Right renal cortex interstitium (tissue), 3 donors: ENCODE results near the gene CD151. TPM values are rescaled to one million over a fixed set of nuclear protein-coding genes. Genes with fewer than 3 reads are reported as not detected.

ENCODE experiments used
- DNase-seq, 3 donors: peaks; one replicate each; pipeline ENCODE4 v3.0.0-alpha.2; 2013; ENCODE audit warnings: low read depth in 3 of 3, low spot score in 2 of 3
- polyA plus RNA-seq, 3 donors: library from polyadenylated mRNA; unstranded; fragments of 120-200 nt; gene quantifications; one replicate each; pipeline ENCODE4 v1.2.1, GENCODE V29; 2013; ENCODE audit not compliant: insufficient read length in 3 of 3

Gene CD151
- polyA plus RNA-seq, 3 donors, result 184 to 238 (median 188) TPM

- no peak for DNase-seq
Observed at GRCh38 chr11:813072-813455, 19.7 kb upstream of the CD151 start.

DNA sequence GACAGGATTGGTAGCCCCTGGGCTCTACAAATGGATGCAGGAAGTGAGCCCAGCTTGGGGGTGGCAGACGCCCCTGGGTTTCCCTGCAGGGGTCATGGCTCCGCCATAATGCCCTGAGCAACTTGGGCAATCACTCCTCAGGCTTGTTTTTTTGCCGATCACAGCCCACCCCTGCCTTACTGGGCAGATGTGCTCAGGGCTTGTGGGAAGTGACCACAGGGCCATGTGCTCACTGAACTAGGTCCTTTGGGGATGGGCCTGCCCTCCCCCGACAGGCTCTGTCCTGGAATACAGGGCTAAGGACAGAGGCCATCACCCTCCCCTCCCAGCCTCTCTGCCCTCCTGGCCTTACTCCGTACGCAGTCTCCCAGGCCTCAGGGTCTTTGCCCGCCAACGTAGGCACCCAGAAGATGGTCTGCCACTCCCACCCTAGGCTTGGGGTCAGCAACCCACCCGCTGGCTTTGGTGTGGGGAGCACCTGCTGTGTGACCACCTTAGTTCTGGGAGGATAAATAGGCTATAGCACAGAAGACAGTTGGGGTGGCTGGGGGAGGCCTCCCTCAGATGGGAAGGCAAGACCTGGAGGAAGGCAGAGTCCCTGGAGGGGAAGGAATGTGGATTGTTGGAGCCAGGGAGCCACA lies 19.2 kb upstream of the CD151 start:
- no peak for DNase-seq

DNA sequence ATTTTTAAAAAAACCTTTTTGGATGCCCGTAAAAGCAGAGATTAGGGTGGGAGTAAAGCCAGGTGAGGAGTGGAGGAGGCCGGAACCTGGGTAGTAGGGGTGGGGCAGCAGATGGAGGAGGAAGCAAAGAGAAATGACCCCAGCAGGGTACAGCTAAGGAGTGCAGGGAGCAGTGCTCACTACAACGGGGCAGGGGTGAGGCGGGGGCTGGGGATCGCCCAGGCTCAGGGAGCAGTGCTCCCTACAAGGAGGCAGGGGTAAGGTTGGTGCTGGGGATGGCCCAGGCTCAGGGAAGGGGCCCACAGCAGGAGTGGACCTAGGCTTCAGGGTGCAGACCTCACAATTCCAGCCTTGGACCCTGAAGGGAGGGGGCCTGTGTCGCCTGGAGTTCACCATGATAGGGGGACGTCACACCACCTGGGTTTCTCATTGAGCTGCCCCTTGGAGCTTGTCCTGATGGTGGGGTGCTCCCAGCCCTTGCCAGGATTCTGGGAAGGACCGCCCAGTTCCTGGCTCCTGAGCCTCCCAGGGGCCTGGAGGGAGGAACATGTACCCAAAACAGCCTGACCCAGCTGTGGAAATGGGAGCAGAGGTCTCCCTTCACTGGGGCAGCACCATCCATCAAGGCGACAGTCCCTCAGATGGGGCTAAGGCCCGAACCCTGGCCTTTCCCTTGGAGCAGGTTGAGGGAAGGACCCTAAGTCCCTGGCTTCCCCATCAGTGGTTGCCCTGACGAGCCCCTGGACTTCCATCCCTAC lies 16.9 kb upstream of the CD151 start:
- no peak for DNase-seq

GRCh38 chr11:816433-816779 lies 16.3 kb upstream of the CD151 start:
- no peak for DNase-seq

DNA sequence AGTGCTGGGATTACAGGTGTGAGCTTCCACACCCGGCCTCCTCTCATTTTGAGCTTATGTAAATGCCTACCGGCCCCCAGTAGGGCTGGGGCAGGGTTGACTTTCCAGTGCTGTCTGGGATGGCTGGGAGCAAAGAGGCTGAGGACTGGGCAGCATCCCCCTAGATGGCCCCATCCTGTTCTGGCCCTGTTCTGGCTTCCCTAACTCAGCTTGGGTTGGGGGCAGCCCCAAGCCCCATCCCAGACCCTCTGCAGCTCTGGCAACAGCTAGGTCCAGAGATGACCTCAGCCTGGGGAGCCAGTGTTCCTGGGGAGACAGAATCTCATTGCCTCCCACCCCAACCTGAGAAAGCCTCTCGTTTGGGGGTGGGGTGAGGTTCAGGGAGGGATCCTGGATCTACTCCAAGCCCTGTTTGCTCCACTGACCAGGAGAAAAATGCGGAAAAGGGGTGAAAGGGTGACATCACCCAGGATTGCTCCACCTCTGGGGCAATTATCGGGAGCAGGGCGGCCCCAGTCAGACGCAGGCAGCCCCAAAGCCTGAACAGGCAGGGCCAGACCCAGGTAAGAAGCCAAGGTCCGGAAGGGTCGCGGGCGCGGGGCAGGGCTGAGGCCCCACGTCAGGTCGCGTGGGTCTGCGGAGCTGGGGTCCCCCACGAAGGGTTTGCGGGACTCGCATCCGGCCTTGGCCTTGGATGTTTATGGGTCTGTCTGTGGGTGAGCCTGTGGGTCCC lies 14.2 kb upstream of the CD151 start, which contains the start of gene PNPLA2:
Gene PNPLA2, plus strand, starts transcription at position 519 of the 733 bp plus-strand sequence. CDS start 805 bp downstream, outside the sequence.
- DNase-seq, result no peak

- DNase-seq, result no peak
Observed at GRCh38 chr11:819129-819931, 13.4 kb upstream of the CD151 start.

DNA sequence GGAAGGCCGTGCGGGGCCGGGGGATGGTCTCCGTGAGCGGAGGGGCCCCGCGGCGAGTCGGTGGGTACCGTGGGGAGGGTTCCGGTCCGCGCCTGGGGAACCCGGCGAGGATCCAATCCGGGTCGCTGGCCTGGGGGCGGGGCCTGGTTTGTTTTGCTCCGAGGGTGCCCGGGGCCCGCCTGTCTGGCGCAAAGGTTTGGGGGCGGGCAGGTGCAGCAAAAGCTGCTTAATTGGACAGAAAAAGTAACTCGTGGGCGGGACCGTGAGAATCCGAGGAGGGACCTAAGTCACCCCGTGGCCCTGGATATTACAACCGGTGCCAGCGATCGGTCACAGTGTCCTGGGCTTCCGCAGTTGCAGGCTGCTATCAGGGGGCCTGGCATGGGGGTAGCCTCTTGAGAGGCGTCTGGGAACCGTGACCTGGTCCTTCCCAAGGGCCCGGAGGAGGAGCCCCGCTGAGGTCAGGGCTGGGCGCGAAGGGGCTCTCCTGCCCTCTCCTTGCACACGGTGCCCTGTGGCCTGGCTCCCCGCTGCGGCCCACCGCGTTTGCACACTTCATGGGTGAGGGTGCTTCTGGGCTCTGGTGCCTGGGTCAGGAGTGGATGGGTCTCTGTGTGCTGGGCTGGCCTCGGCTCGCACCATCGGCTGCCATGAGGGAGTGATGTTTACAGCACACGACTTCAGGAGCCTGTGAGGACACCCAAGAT lies 12.7 kb upstream of the CD151 start:
- DNase-seq, result no peak

DNA sequence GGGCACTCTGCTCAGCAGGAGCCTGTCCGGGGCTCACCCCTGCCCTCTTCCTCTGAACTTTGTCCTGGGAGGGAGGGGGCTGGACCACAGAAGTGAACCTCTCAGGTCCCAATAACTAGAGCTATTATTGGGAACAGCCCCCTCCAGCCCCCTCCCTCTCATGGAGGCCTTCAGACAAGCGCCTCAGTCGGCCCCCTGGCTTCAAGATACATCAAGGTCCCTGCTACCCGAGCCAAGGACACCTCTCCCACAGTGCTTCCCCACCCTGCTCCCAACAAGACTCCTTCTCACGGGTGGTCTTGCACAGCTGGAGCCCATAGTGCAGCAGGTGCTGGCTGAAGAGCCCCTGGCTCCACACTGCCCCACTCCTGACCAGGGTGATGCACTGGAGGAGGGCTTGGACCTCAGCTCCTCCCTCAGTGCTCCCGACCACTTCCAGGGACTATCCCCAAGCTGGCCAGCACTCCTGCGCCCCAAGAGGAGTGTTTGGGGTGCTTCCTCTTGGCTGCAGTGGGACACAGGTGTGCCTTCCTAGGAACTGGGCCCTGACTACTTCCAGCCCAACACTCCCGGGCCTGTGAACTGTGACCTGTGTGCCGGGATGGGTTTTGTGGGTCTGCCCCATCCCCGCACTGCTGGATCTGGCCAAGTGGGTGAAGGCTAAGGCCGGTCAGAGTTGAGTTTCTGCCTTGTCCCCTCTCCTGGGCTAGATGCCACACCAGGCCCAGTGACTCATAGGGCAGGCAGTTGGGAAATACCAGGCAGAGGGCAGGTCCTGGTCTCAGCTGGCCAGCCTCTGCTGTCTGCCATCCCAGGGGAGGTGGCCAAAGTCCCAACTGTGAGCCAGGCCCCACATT lies 11.9 kb upstream of the CD151 start:
- no peak for DNase-seq

DNA sequence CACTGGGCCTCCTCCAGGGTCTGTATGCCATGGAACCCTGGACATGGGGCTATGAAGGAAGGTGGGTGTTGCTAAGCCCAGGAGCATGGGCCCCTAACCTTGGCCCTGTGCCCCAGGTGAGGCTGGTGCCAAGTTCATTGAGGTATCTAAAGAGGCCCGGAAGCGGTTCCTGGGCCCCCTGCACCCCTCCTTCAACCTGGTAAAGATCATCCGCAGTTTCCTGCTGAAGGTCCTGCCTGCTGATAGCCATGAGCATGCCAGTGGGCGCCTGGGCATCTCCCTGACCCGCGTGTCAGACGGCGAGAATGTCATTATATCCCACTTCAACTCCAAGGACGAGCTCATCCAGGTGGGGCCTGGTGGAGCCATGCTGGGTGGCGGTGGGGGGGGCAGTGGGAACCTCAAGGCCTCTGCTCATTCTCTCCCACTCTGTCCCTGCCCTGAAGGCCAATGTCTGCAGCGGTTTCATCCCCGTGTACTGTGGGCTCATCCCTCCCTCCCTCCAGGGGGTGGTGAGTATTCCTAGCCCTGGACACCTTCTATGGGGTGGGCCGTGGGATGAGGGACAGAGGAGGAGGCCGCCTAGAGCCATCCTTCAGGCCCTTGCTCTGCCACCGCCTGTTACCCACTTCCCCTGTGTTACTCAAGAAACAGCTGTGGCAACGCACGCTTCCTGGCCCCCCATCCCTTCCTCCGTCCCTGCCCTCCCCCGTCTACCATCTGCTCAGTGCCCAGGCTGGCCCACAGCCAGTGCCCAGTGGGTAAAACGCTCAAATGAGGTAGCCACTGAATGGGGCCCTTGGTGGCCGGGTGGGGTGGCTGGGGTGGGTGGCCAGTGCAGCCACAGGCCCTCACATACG lies 11.0 kb upstream of the CD151 start:
- DNase-seq, result no peak

- DNase-seq, result no peak
Observed at GRCh38 chr11:823441-824291, 9.1 kb upstream of the CD151 start.

DNA sequence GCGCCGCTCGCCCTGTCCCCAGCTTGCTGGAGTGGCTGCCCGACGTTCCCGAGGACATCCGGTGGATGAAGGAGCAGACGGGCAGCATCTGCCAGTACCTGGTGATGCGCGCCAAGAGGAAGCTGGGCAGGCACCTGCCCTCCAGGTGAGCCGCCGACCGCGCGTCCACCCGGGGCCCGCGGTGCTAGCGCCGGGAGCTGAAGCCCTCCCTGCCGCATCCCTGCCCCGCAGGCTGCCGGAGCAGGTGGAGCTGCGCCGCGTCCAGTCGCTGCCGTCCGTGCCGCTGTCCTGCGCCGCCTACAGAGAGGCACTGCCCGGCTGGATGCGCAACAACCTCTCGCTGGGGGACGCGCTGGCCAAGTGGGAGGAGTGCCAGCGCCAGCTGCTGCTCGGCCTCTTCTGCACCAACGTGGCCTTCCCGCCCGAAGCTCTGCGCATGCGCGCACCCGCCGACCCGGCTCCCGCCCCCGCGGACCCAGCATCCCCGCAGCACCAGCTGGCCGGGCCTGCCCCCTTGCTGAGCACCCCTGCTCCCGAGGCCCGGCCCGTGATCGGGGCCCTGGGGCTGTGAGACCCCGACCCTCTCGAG lies 8.4 kb upstream of the CD151 start:
- no peak for DNase-seq

GRCh38 chr11:824942-825341 lies 7.8 kb upstream of the CD151 start:
- DNase-seq, result no peak

GRCh38 chr11:825366-826226 lies 7.2 kb upstream of the CD151 start:
- no peak for DNase-seq

DNA sequence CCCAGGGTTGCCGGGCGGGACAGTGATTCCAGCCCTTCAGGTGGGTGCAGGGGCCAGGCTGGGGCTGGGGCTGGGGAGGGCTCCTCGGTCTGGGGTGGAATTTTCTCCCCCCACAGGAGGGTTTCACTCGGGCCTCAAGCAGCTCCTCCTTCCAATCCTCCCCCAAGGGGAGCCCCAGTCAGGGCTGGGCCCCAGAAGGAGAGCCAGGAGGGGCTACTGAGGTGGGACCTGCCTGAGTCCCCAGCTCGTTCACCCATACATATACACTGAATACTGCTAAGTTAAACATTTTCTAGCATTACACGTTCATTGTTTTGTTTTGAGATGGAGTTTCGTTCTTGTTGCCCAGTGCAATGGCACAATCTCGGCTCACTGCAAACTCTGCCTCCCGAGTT lies 6.5 kb upstream of the CD151 start:
- DNase-seq, result no peak

DNA sequence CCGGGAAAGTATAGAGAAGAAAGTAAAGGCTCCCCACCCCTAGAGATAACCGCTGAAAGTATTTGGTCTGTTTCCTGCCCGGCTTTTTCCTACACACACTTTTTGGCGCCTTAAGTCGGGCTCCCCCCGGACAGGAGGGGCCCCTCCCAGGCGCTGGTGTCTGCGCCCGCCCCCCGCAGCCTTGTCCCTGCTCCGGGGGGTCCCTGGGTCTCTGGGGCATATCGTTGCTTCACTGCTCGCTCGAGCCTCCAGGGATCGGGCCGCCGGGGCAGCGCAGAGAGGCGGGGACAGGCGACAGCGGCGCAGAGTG lies 6.0 kb upstream of the CD151 start:
- no peak for DNase-seq

DNA sequence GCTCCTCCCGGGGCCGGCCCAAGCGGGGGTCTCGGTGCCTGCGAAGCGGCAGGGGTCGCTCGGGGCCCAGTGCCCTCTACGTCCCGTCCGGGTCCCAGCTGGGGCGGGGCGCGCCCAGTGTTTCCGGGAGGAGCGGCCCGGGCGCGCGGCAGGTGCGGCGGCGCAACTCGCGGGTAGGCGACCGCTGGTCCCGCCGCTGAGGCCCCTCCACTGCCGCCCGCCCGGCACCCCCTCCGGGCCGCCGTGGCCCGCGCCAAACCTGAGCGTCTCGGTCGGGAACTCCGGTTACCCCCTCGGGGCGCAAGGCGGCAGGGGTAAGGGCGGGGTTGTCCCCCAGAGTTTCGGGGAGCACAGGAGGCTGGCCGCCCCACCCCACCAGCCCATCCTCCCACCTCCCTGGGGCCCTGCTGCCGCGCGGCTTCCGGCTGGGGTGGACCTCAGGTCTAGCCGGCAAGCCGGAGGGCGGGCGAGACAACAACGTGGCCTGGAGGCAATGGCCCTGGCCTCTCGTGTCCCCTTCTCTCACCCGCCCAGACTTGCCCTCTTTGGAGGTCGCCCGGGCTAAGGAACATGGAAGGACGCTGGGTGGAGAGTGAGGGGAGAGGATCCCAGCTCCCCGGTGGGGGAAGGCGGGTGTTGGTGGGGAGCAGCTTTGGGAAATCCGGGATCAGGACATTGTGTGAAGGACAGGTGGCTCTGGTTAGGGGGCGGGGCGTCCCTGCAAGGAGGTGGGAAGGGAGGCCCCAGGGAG lies 5.4 kb upstream of the CD151 start:
- DNase-seq, result no peak
